Astrocyte (in vitro differentiated cells and primary cell): ENCODE data around the gene P4HB.

Experiments
- EZH2 ChIP-seq: IDR thresholded peaks from 2 replicates; pipeline ENCODE4 v1.6.1; 2012; ENCODE audit warnings: mild to moderate bottlenecking, low read length, inconsistent platforms; ENCODE audit not compliant: insufficient read depth
- TF ChIP-seq, protein P1 (sequence below): IDR thresholded peaks from 2 replicates; pipeline ENCODE4 v1.5.1; 2011; ENCODE audit warnings: low read depth, mild to moderate bottlenecking, inconsistent platforms, low read length, moderate library complexity; ENCODE audit not compliant: insufficient read depth

DNA sequence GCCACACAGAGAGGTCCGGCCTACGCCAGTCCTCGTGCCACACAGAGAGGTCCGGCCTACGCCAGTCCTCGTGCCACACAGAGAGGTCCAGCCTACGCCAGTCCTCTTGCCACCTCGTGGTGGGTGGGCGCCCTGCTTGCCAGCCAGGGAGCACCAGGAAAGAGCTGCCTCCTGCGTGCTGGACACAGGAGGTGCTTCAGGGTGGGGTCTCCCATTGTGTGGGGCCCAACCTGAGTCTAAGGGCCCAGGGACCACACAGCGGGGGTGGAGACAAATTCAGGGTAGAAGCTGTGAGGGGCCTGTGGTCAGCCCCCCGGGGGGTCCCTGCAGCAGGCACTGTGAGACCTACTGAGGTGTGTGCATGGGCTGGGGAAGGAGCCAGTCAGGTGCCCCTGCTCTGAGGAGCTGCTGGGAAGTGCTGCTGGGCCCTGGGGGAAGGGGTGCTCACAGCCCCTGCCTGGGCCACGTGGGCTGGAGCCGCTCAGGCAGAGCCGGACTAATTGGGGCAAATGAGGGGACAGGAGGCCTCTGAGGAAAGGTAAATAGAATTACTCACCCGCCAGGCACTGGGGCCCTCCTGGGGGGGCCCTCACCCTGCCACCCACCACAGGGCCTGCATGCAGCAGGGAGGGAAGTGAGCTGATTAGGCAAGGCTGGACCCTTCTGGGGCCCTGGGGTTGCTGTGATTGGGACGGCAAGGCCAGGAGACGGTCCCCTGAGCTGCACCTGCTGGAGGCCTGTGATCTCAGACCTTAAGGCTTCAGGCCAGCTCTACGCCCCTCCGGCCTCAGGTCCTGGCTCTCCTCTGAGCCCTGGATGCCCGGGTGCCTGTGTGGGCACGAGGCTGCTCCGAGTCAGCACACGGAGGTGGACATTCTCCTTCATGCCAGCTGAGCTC lies 45.3 kb downstream of the P4HB start:
- TF ChIP-seq, protein P1, sequence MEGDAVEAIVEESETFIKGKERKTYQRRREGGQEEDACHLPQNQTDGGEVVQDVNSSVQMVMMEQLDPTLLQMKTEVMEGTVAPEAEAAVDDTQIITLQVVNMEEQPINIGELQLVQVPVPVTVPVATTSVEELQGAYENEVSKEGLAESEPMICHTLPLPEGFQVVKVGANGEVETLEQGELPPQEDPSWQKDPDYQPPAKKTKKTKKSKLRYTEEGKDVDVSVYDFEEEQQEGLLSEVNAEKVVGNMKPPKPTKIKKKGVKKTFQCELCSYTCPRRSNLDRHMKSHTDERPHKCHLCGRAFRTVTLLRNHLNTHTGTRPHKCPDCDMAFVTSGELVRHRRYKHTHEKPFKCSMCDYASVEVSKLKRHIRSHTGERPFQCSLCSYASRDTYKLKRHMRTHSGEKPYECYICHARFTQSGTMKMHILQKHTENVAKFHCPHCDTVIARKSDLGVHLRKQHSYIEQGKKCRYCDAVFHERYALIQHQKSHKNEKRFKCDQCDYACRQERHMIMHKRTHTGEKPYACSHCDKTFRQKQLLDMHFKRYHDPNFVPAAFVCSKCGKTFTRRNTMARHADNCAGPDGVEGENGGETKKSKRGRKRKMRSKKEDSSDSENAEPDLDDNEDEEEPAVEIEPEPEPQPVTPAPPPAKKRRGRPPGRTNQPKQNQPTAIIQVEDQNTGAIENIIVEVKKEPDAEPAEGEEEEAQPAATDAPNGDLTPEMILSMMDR: no peak
- TF ChIP-seq EZH2: no peak
